IPS DF 4.7 (cell line): ENCODE data around the gene TRUB2.

ENCODE experiments used
- DNase-seq: peaks from one replicate; pipeline ENCODE4 v3.0.0-alpha.2; 2013; ENCODE audit warnings: low spot score; ENCODE audit errors: extremely low read depth

The TRUB2 gene, protein sequence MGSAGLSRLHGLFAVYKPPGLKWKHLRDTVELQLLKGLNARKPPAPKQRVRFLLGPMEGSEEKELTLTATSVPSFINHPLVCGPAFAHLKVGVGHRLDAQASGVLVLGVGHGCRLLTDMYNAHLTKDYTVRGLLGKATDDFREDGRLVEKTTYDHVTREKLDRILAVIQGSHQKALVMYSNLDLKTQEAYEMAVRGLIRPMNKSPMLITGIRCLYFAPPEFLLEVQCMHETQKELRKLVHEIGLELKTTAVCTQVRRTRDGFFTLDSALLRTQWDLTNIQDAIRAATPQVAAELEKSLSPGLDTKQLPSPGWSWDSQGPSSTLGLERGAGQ

GRCh38 chr9:128322404-128323211, at the start of gene TRUB2, which contains the start of gene COQ4:
Gene TRUB2, minus strand, starts transcription at chr9:128322447. Its CDS starts 39 bp downstream, at chr9:128322408.
Gene COQ4, plus strand, starts transcription at chr9:128322839. Its CDS starts 20 bp downstream, at chr9:128322859.
- peak; percentile 78 for DNase-seq

GRCh38 chr9:128371630-128372117, 49.4 kb upstream of the TRUB2 start:
- DNase-seq, result no peak

- no peak for DNase-seq
These were observed 48.7 kb upstream of the TRUB2 start, which contains the start of gene URM1 for GRCh38 chr9:128370752-128371629. Gene URM1, plus strand, starts transcription at chr9:128371374. Its CDS starts 7 bp downstream, at chr9:128371381.

DNA sequence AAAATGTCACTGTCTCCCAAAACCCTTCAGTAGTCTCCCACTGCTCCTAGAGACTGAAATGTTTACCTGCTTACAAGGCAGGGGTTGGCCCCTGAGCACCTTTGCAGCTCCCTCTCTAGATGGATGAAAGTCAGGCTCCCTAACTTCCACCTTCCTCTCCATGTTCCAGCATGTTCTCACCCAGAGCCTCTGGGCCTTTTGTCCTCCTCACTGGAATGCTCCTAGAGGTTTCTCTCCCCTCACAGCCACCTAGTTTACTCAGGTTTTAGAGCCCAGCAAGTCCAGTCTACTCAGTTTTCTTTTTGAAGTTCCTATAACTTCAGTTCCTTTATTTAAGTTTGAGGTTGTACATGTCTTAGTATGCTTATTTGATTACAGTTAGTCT, 48.1 kb upstream of the TRUB2 start:
- DNase-seq, result no peak

GRCh38 chr9:128369024-128369706, 46.9 kb upstream of the TRUB2 start:
- no peak for DNase-seq

DNA sequence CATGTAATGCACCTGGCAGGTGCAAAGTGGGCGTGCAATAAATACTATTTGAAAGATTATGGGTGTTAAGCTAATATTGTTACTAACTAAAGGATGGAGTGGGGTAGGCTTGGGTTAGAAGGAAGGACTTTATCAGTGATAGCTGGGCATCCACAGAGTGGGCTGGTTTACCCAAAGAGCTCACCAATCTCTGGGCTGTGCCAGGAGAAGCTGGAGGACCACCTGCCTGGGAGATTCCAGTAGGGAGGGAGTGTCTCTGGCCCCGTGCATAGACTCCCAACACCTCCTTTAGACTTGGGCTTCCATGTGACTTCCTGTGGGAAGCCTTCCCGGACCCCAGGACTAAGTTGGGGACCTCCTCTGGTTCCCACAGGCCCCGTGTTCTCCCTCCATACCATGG, 43.3 kb upstream of the TRUB2 start:
- no peak for DNase-seq

DNA sequence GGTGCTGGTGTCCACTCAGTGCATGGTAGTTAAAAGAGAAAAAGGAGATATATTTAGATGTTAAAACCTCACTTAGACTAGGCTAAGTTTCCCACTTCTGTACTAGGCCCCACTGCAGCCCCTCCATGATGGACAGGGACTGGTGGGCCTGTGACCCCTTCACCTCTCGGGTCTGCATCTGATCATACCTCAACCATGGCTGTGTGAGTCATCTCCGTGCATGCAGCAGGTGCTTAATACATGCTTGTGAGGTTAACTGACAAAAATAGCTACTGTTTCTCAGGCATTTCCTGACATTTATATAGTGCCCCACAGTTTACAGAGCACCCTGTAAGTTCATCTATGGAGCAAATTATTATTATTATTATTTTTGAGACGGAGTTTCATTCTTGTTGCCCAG, 40.5 kb upstream of the TRUB2 start:
- DNase-seq, result no peak

DNA sequence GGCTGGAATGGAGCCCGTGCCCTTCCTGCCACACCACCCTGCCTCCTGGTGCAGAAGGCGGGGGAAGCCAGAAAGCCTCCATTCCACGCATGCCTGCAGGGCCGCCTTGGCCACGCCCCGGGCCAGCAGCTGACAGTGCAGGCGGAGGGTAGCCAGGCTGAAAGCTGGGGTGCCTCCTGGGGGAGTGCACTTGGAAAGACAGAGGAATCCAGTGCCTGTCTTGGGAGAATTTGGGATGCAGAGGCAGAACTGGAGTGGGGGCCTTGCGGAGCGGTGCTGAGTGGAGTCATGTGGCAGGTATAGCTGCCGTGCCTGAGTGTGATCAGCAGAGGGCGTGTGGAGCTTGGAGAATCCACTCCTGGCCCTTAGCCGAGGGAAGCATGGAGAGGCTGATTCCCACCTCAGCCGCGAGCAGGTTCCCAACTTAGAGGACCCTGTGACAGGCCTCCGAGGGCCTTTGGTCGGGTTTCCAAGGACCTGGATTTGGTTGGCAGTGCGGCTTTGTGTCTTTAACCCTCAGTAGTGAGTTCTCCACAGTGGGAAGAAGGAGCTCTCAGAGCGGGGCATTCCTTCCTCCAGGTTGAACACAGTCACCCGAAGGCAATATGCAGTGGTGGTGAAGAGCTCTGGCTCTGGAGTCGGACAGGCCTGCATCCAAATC, 39.9 kb upstream of the TRUB2 start:
- DNase-seq, result no peak

DNA sequence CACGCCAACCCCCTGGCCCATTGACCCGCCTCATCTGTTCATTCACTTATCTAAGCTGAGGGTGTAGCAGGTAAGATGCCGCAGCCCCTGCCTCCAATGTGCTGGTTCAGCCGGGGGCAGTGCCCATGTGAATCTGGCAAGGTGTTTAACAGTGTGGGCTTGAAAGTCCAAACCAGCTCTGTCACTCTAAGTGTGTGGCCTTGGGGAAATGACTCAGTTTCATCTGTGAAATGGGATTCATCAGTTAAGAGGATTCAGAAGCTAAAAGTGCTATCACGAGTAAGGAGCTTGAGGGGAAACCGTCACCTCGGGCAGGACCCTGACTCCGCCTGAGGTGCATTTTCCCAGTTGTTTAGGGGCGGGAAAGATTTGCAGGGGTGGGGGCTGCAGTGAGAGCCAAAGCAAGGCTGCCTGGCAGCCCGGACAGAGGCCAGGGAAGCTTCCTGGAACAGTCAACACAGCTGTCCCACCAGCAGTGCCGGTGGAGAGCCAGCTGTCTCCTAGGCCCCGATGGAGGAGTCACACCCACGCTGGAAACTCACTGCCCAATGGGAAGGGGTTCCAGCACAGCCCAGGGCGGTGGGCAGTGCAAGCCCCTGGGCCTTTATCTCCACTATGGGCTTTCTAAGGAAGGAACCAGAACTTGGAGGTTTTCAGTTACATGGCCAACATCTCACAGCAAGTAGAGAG, 39.2 kb upstream of the TRUB2 start:
- DNase-seq, result no peak

GRCh38 chr9:128360826-128361225, 38.6 kb upstream of the TRUB2 start:
- DNase-seq, result no peak

DNA sequence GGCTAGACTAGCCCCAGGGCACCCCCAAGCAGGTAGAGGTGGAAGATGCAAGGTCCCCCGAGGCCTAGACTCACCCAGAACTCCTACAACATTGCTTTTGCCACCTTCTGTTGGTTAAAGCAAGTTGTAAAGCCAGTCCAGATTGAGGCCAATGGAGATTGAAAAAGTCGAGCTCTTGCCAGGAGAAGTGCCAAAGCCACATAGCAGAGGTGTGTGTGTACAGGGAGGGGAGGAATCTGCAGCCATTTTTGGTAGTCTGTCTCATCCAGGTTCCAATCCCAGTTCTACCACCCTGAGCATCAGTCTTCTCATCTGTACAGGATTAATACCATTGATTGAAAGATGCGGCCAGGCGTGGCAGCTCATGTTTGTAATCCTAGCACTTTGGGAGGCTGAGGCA, 36.6 kb upstream of the TRUB2 start:
- no peak for DNase-seq

- DNase-seq, result no peak
These were observed 35.8 kb upstream of the TRUB2 start for GRCh38 chr9:128358090-128358489.

DNA sequence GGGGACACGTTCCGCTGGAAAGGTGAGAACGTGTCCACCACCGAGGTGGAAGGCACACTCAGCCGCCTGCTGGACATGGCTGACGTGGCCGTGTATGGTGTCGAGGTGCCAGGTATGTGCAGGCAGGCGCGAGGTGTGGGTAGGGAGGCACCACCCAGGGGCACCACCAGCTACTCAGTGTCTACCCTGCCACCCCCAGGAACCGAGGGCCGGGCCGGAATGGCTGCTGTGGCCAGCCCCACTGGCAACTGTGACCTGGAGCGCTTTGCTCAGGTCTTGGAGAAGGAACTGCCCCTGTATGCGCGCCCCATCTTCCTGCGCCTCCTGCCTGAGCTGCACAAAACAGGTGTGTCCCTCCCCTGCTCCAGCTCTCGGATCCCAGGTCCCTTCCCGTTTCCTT, 33.2 kb upstream of the TRUB2 start:
- DNase-seq, result no peak

- no peak for DNase-seq
These were observed 27.5 kb upstream of the TRUB2 start for GRCh38 chr9:128349772-128350171.

DNA sequence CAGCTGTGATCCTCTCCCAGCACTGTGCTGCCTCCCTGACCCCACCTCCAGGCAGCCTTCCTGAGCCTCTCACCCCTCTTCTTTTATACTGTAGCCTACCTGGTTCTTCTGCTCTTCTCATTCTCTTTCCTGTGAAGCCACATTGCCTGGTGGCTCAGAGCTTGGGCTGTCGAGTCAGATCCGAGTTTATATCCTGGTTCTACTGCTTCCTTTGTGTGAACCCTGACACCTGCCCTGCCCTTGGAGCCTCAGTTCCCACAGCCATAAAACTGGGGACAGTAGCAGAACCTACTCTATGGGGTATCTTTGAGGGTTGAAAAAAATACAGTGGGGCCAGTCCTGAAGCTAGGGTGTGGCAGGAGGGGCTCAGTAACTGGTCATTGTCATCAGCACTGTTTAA, 26.9 kb upstream of the TRUB2 start:
- DNase-seq, result no peak

- DNase-seq, result no peak
These were observed 22.8 kb upstream of the TRUB2 start for GRCh38 chr9:128344931-128345605.

- no peak for DNase-seq
These were observed 21.6 kb upstream of the TRUB2 start for GRCh38 chr9:128343855-128344254.

GRCh38 chr9:128342971-128343680, 20.9 kb upstream of the TRUB2 start:
- DNase-seq, result no peak
